HepG2 (cell line): ENCODE measurements around the gene PRRC2A. TPM values are rescaled to one million over a fixed set of nuclear protein-coding genes. Genes with fewer than 3 reads are reported as not detected.
A peak's percentile ranks its signal among the peaks of the same experiment; 100 is the strongest.

ENCODE experiments used
- AGO2 ChIP-seq: fragments of 200-400 bp; formaldehyde crosslinking; optimal IDR thresholded peaks from 2 replicates; pipeline ENCODE3; 2017; ENCODE audit warnings: mild to moderate bottlenecking, low read depth, low read length, moderate library complexity
- ARID2 ChIP-seq: sonication (generic); formaldehyde crosslinking; IDR thresholded peaks from 2 replicates; pipeline ENCODE4 v1.8.1; 2022; ENCODE audit warnings: mild to moderate bottlenecking, missing genetic modification reagents, borderline replicate concordance
- CCDC6 ChIP-seq: sonication (generic); formaldehyde crosslinking; IDR thresholded peaks from 2 replicates; pipeline ENCODE4 v1.8.1; 2022; ENCODE audit warnings: mild to moderate bottlenecking, missing genetic modification reagents, moderate library complexity
- CENPT ChIP-seq: sonication (generic); formaldehyde crosslinking; IDR thresholded peaks from 2 replicates; pipeline ENCODE4 v1.8.0; 2022; ENCODE audit warnings: low read depth, mild to moderate bottlenecking, moderate library complexity, missing genetic modification reagents
- EEA1 ChIP-seq: sonication (generic); formaldehyde crosslinking; IDR thresholded peaks from 2 replicates; pipeline ENCODE4 v1.5.1; 2020; ENCODE audit warnings: mild to moderate bottlenecking, missing genetic modification reagents, borderline replicate concordance
- FOSL1 ChIP-seq: sonication (generic); formaldehyde crosslinking; IDR thresholded peaks from 2 replicates; pipeline ENCODE4 v1.9.0; 2021; ENCODE audit warnings: missing genetic modification reagents, borderline replicate concordance
- GZF1 ChIP-seq: sonication (generic); formaldehyde crosslinking; IDR thresholded peaks from 2 replicates; pipeline ENCODE4 v1.5.1; 2020; ENCODE audit warnings: mild to moderate bottlenecking, missing genetic modification reagents
- IKZF4 ChIP-seq: sonication (generic); formaldehyde crosslinking; IDR thresholded peaks from 2 replicates; pipeline ENCODE4 v1.5.1; 2020; ENCODE audit warnings: borderline replicate concordance, mild to moderate bottlenecking, low read depth, missing genetic modification reagents; ENCODE audit errors: not compliant biosample characterization
- MATR3 ChIP-seq: sonication (generic); formaldehyde crosslinking; IDR thresholded peaks from 2 replicates; pipeline ENCODE4 v1.4.0; 2020; ENCODE audit warnings: missing genetic modification reagents
- PBX2 ChIP-seq: IDR thresholded peaks from 2 replicates; pipeline ENCODE4 v1.6.1; 2016; ENCODE audit warnings: control low read depth
- RBM22 ChIP-seq: fragments of 200-400 bp; formaldehyde crosslinking; optimal IDR thresholded peaks from 2 replicates; pipeline ENCODE3; 2017; ENCODE audit warnings: mild to moderate bottlenecking, low read length, moderate library complexity
- SIN3A ChIP-seq: IDR thresholded peaks from 2 replicates; pipeline ENCODE4 v1.6.1; 2011; ENCODE audit warnings: low read depth, mild to moderate bottlenecking, control low read depth, low read length, borderline replicate concordance
- SRSF4 ChIP-seq: fragments of 200-400 bp; formaldehyde crosslinking; IDR thresholded peaks from one replicate; pipeline ENCODE4 v1.6.1; 2018; ENCODE audit warnings: mild to moderate bottlenecking, low read depth, low read length, moderate library complexity; ENCODE audit not compliant: poor library complexity, severe bottlenecking
- SRY ChIP-seq: sonication (generic); formaldehyde crosslinking; IDR thresholded peaks from 2 replicates; pipeline ENCODE4 v1.8.0; 2022; ENCODE audit warnings: mild to moderate bottlenecking, missing genetic modification reagents
- YEATS2 ChIP-seq: sonication (generic); formaldehyde crosslinking; IDR thresholded peaks from 2 replicates; pipeline ENCODE4 v1.4.0; 2020; ENCODE audit warnings: missing genetic modification reagents, borderline replicate concordance
- ZC3H13 ChIP-seq: sonication (generic); formaldehyde crosslinking; IDR thresholded peaks from 2 replicates; pipeline ENCODE4 v1.8.1; 2023; ENCODE audit warnings: mild to moderate bottlenecking, missing genetic modification reagents, moderate library complexity
- ZNF224 ChIP-seq: sonication (generic); formaldehyde crosslinking; IDR thresholded peaks from 2 replicates; pipeline ENCODE4 v1.5.0; 2020; ENCODE audit warnings: mild to moderate bottlenecking, missing genetic modification reagents
- polyA plus RNA-seq, 8 experiments: library from polyadenylated mRNA; depleted of rRNA in 3 of 8; stranded (reverse) in 7 of 8; unstranded in 1 of 8; fragments of >200 nt; fragmentation: Illumina TruSeq in 4 of 8; extraction: Trizol in 4 of 8; gene quantifications; 2 replicates each; pipeline versions ENCODE4 v1.2.1 to v1.2.3, GENCODE V29; 2011 to 2016; ENCODE audit warnings: low read depth in 4 of 8, missing spikeins in 1 of 8, mixed read lengths in 1 of 8; ENCODE audit not compliant: insufficient read depth in 1 of 8
- total RNA-seq, 5 experiments: library from RNA; depleted of rRNA; stranded (reverse); fragments of >200 nt; fragmentation: Illumina TruSeq; extraction: Trizol; gene quantifications; 2 replicates each; pipeline ENCODE4 v1.2.3, GENCODE V29; 2016; ENCODE audit warnings: low read depth in 1 of 5
- TF ChIP-seq, protein P1 (sequence below): sonication (generic); formaldehyde crosslinking; conservative IDR thresholded peaks from 2 replicates; pipeline ENCODE4 v1.8.0; 2022; ENCODE audit warnings: mild to moderate bottlenecking, moderate library complexity, missing genetic modification reagents

PRRC2A gene
- total and polyA plus RNA-seq, 2 of the 13 experiments (the other 11 are each of a cell fraction or from before 2014, with no cell fraction given): 38.9 to 47.4 TPM

- TF ChIP-seq CENPT (CRISPR knock-in tag): no peak
- TF ChIP-seq GZF1: 0 out of 2 replicates have a peak, but pooled peaks have one; percentile 7
- TF ChIP-seq AGO2: no peak
- no peak for TF ChIP-seq MATR3 (CRISPR knock-in tag)
- TF ChIP-seq RBM22: peak; percentile 18
- no peak for TF ChIP-seq ARID2
- no peak for TF ChIP-seq ZNF224 (CRISPR knock-in tag)
- no peak for TF ChIP-seq YEATS2 (CRISPR knock-in tag)
- TF ChIP-seq ZC3H13 (CRISPR knock-in tag): peak; percentile 59; the same call in 1 of the 2 replicates
- no peak for TF ChIP-seq FOSL1
- TF ChIP-seq SIN3A: 0 out of 2 replicates have a peak, but pooled peaks have one; percentile 10
- no peak for TF ChIP-seq IKZF4 (CRISPR knock-in tag)
- no peak for TF ChIP-seq CCDC6 (CRISPR knock-in tag)
- TF ChIP-seq EEA1 (CRISPR knock-in tag): no peak
- TF ChIP-seq, protein P1, sequence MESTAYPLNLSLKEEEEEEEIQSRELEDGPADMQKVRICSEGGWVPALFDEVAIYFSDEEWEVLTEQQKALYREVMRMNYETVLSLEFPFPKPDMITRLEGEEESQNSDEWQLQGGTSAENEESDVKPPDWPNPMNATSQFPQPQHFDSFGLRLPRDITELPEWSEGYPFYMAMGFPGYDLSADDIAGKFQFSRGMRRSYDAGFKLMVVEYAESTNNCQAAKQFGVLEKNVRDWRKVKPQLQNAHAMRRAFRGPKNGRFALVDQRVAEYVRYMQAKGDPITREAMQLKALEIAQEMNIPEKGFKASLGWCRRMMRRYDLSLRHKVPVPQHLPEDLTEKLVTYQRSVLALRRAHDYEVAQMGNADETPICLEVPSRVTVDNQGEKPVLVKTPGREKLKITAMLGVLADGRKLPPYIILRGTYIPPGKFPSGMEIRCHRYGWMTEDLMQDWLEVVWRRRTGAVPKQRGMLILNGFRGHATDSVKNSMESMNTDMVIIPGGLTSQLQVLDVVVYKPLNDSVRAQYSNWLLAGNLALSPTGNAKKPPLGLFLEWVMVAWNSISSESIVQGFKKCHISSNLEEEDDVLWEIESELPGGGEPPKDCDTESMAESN (CRISPR knock-in tag): no peak
- no peak for TF ChIP-seq PBX2 (CRISPR knock-in tag)
- TF ChIP-seq SRSF4: no peak
- TF ChIP-seq SRY (CRISPR knock-in tag): 0 out of 2 replicates have a peak, but pooled peaks have one; percentile 51
These were observed 37.7 kb downstream of the PRRC2A start (continued) for GRCh38 chr6:31658158-31658688.
